Parathyroid adenoma (tissue), 2 donors: ENCODE data around the gene VSTM2L.

ENCODE experiments used
- H2AFZ ChIP-seq: fragments of 300-600 bp; sonication (generic); one replicate; pipeline ENCODE4 v1.7.0; 2017; ENCODE audit warnings: antibody characterized with exemption, mild to moderate bottlenecking
- H3K27ac ChIP-seq: fragments of 300-600 bp; sonication (generic); one replicate; pipeline ENCODE4 v1.7.0; 2017
- H3K27me3 ChIP-seq: fragments of 300-600 bp; sonication (generic); one replicate; pipeline ENCODE4 v1.7.0; 2017; ENCODE audit warnings: low read length; ENCODE audit not compliant: control insufficient read depth, insufficient read depth
- H3K36me3 ChIP-seq: fragments of 300-600 bp; sonication (generic); one replicate; pipeline ENCODE4 v1.7.0; 2017; ENCODE audit warnings: low read length; ENCODE audit not compliant: control insufficient read depth, insufficient read depth
- H3K4me1 ChIP-seq: fragments of 300-600 bp; sonication (generic); one replicate; pipeline ENCODE4 v1.7.0; 2017; ENCODE audit warnings: control low read depth
- H3K4me2 ChIP-seq: fragments of 300-600 bp; sonication (generic); one replicate; pipeline ENCODE4 v1.7.0; 2017; ENCODE audit warnings: low read length
- H3K4me3 ChIP-seq: fragments of 300-600 bp; sonication (generic); one replicate; pipeline ENCODE4 v1.7.0; 2017; ENCODE audit warnings: low read depth, low read length
- H3K79me2 ChIP-seq: fragments of 300-600 bp; sonication (generic); one replicate; pipeline ENCODE4 v1.7.0; 2017; ENCODE audit warnings: control low read depth
- H3K9ac ChIP-seq: fragments of 300-600 bp; sonication (generic); one replicate; pipeline ENCODE4 v1.7.0; 2017; ENCODE audit warnings: mild to moderate bottlenecking
- H3K9me3 ChIP-seq: fragments of 300-600 bp; sonication (generic); one replicate; pipeline ENCODE4 v1.7.0; 2017; ENCODE audit warnings: low read length; ENCODE audit not compliant: control insufficient read depth
- TF ChIP-seq, protein P1 (sequence below): fragments of 300-600 bp; sonication (generic); IDR thresholded peaks from one replicate; pipeline ENCODE4 v1.7.0; 2017; ENCODE audit warnings: antibody characterized with exemption, mild to moderate bottlenecking
- donor health status: primary hyperparathyroidism.

VSTM2L gene

DNA sequence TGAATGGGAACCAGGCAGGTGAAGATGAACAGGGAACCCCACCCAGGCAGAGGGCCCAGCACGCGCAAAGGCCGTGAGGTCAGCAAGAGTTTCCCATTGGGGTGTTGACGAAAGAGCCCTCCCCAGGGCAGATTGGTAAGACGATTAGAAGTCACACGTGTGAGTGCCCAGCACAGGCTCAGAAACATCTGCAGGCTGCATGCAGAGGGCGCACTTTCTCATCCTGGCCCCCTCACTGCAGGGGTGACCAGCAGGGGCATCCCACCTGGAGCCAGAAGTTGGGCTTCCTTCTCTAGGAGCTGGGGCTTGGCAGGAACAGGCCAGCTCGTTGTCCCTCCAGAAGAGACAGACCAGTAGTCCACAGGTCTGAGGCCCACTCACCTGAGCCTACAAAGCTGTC, 38.4 kb downstream of the VSTM2L start:
- Histone ChIP-seq H3K36me3 (no peaks in the 10 kb centered on the region), H3K4me3 (no peak overlapping the region), H3K27me3 (no peaks in the 10 kb centered on the region), H3K9me3 (no peaks in the 10 kb centered on the region), H2AFZ (no peak overlapping the region), H3K4me2 (no peak overlapping the region), H3K79me2 (no peaks in the 10 kb centered on the region), H3K27ac (no peak overlapping the region), H3K4me1 (no peaks in the 10 kb centered on the region), H3K9ac (no peak overlapping the region)
- TF ChIP-seq, protein P1, sequence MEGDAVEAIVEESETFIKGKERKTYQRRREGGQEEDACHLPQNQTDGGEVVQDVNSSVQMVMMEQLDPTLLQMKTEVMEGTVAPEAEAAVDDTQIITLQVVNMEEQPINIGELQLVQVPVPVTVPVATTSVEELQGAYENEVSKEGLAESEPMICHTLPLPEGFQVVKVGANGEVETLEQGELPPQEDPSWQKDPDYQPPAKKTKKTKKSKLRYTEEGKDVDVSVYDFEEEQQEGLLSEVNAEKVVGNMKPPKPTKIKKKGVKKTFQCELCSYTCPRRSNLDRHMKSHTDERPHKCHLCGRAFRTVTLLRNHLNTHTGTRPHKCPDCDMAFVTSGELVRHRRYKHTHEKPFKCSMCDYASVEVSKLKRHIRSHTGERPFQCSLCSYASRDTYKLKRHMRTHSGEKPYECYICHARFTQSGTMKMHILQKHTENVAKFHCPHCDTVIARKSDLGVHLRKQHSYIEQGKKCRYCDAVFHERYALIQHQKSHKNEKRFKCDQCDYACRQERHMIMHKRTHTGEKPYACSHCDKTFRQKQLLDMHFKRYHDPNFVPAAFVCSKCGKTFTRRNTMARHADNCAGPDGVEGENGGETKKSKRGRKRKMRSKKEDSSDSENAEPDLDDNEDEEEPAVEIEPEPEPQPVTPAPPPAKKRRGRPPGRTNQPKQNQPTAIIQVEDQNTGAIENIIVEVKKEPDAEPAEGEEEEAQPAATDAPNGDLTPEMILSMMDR = no peak

DNA sequence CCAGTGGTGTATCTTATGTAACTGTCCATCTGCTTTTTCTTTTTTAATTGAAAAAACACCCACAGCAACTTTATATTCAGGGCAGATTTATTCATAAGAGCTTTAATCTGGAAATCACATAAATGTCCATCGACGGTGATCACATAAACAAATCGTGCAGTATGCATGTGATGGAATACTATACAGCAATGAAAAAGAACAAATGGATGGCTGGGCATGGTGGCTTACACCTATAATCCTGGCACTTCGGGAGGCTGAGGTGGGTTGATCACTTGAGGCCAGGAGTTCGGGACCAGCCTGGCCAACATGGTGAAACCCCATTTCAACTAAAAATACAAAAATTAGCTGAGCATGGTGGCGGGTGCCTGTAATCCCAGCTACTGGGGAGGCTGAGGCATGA, 39.1 kb downstream of the VSTM2L start:
- Histone ChIP-seq H3K9me3 (no peaks in the 10 kb centered on the region), H3K4me3 (no peak overlapping the region), H3K27ac (no peak overlapping the region), H2AFZ (no peak overlapping the region), H3K79me2 (no peaks in the 10 kb centered on the region), H3K4me2 (no peak overlapping the region), H3K36me3 (no peaks in the 10 kb centered on the region), H3K9ac (no peak overlapping the region), H3K4me1 (no peaks in the 10 kb centered on the region), H3K27me3 (no peaks in the 10 kb centered on the region)
- TF ChIP-seq, protein P1 = no peak

DNA sequence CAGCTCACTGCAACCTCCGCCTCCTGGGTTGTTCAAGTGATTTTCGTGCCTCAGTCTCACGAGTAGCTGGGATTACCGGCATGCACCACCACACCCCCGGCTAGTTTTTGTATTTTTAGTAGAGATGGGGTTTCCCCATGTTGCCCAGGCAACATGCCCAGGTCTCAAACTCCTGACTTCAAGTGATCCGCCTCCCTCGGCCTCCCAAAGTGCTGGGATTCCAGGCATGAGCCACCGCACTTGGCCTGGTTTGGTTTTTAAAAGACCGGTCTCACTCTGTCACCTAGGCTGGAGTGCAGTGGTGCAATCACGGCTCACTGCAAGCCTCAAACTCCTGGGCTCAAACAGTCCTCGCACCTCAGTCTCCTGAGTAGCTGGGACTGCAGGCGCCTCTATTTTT, 40.1 kb downstream of the VSTM2L start:
- Histone ChIP-seq H3K79me2 (no peaks in the 10 kb centered on the region), H3K4me1 (no peaks in the 10 kb centered on the region), H3K27ac (no peak overlapping the region), H3K27me3 (no peaks in the 10 kb centered on the region), H3K4me3 (no peak overlapping the region), H3K9ac (no peak overlapping the region), H3K36me3 (no peaks in the 10 kb centered on the region), H2AFZ (no peak overlapping the region), H3K4me2 (no peak overlapping the region), H3K9me3 (no peaks in the 10 kb centered on the region)
- TF ChIP-seq, protein P1 = no peak

DNA sequence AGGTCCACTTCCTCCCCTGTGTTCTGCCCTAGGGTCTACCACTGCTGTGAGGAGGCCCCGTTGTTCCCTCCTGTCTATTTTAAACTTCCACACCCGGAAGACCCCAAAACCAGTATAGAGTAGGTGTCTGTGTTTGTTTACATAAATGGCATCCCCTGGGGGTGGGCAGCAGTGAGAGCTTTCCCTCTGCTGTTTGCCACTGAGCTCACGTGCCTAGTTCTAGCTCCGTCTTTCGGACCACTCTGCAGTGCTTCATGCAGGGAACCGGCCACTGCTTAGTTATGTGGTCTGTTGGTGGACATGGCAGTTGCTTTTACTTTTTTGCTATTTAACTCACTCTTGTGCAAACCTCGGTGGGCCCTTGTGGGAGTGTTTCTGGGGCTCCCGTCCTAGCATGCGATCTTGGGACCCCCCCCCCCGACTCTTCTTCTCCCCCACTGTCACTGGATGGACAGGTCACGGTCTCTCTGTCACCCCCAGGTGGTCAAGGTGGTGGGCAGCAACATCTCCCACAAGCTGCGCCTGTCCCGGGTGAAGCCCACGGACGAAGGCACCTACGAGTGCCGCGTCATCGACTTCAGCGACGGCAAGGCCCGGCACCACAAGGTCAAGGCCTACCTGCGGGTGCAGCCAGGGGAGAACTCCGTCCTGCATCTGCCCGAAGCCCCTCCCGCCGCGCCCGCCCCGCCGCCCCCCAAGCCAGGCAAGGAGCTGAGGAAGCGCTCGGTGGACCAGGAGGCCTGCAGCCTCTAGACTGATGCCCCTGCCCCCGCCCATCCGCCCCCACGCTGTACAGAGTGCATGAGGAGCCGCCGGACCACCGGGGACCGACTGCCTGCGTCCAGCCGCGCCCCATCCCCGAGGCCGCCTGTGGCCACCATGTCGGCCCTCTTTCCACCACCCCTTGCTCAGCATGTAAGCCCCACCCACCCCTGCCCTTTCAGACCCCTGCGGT, 40.9 kb downstream of the VSTM2L start:
- no peaks in the 10 kb centered on the region for H3K79me2 ChIP-seq
- H2AFZ ChIP-seq = no peak overlapping the region
- no peaks in the 10 kb centered on the region for H3K4me1 ChIP-seq
- H3K36me3 ChIP-seq = no peaks in the 10 kb centered on the region
- H3K27me3 ChIP-seq = no peaks in the 10 kb centered on the region
- H3K9ac ChIP-seq = no peak overlapping the region
- H3K4me3 ChIP-seq = no peak overlapping the region
- H3K4me2 ChIP-seq = no peak overlapping the region
- H3K27ac ChIP-seq = no peak overlapping the region
- TF ChIP-seq, protein P1 = no peak
- H3K9me3 ChIP-seq = no peaks in the 10 kb centered on the region
